A549 (cell line): ENCODE measurements around the gene ADD1.

ENCODE experiments used
- CHD4 ChIP-seq: fragments of 200-600 bp; sonication (generic); IDR thresholded peaks from 2 replicates; pipeline ENCODE4 v1.6.1; 2016; ENCODE audit warnings: antibody characterized with exemption, mild to moderate bottlenecking, borderline replicate concordance
- EP300 ChIP-seq, 2 experiments: fragments of >200 bp; sonication (Bioruptor Twin); formaldehyde crosslinking; IDR thresholded peaks; 2 replicates in 1 of 2; 3 replicates in 1 of 2; pipeline ENCODE4 v1.6.1; 2016 to 2017
- FOSL2 ChIP-seq, 2 experiments: fragments of 450-650 bp in 1 of 2; fragments of >200 bp in 1 of 2; sonication (Bioruptor Twin) in 1 of 2; formaldehyde crosslinking; IDR thresholded peaks; 2 replicates each; pipeline versions ENCODE4 v1.5.0 to v1.6.1; 2016 to 2020; ENCODE audit warnings: mild to moderate bottlenecking in 1 of 2, moderate library complexity in 1 of 2
- JUN ChIP-seq, 2 experiments: fragments of >200 bp; sonication (Bioruptor Twin); formaldehyde crosslinking; IDR thresholded peaks; 2 replicates in 1 of 2; 3 replicates in 1 of 2; pipeline ENCODE4 v1.6.1; 2016 to 2017
- MAFK ChIP-seq: fragments of 450-650 bp; IDR thresholded peaks from 2 replicates; pipeline ENCODE4 v1.6.1; 2014; ENCODE audit not compliant: partially characterized antibody
- MAZ ChIP-seq: fragments of 150-350 bp; IDR thresholded peaks from 2 replicates; pipeline ENCODE4 v1.6.1; 2014; ENCODE audit warnings: antibody characterized with exemption, low read depth, low read length, borderline replicate concordance
- MYC ChIP-seq: IDR thresholded peaks from 2 replicates; pipeline ENCODE4 v1.6.1; 2012; ENCODE audit warnings: mild to moderate bottlenecking, inconsistent platforms, low read length, improper control_type of control experiment, borderline replicate concordance
- POLR2A ChIP-seq: IDR thresholded peaks from 2 replicates; pipeline ENCODE4 v1.6.1; 2012; ENCODE audit warnings: mild to moderate bottlenecking, low read length
- RCOR1 ChIP-seq: fragments of 150-350 bp; IDR thresholded peaks from 2 replicates; pipeline ENCODE4 v1.6.1; 2014; ENCODE audit warnings: antibody characterized with exemption, low read length, low read depth
- TF ChIP-seq, protein P1 (sequence below): fragments of >200 bp; sonication (Bioruptor Twin); formaldehyde crosslinking; IDR thresholded peaks from 3 replicates; pipeline ENCODE4 v1.5.1; 2016
- TF ChIP-seq, protein P2 (sequence below): fragments of 150-350 bp; IDR thresholded peaks from 2 replicates; pipeline ENCODE4 v1.6.1; 2014; ENCODE audit warnings: low read depth, mild to moderate bottlenecking, low read length
- TF ChIP-seq, protein P3 (sequence below): fragments of 450-650 bp; IDR thresholded peaks from 2 replicates; pipeline ENCODE4 v1.6.1; 2014; ENCODE audit warnings: antibody characterized with exemption

- TF ChIP-seq, protein P1, sequence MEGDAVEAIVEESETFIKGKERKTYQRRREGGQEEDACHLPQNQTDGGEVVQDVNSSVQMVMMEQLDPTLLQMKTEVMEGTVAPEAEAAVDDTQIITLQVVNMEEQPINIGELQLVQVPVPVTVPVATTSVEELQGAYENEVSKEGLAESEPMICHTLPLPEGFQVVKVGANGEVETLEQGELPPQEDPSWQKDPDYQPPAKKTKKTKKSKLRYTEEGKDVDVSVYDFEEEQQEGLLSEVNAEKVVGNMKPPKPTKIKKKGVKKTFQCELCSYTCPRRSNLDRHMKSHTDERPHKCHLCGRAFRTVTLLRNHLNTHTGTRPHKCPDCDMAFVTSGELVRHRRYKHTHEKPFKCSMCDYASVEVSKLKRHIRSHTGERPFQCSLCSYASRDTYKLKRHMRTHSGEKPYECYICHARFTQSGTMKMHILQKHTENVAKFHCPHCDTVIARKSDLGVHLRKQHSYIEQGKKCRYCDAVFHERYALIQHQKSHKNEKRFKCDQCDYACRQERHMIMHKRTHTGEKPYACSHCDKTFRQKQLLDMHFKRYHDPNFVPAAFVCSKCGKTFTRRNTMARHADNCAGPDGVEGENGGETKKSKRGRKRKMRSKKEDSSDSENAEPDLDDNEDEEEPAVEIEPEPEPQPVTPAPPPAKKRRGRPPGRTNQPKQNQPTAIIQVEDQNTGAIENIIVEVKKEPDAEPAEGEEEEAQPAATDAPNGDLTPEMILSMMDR = no peak
- TF ChIP-seq MAFK = no peak
- no peak for TF ChIP-seq FOSL2 (IDR thresholded peaks at IDR 0.05)
- no peak for TF ChIP-seq FOSL2 (CRISPR knock-in tag; IDR thresholded peaks at IDR 0.05)
- TF ChIP-seq JUN (IDR thresholded peaks at IDR 0.05) = no peak
- TF ChIP-seq MAZ = no peak
- TF ChIP-seq RCOR1 = no peak
- TF ChIP-seq POLR2A = no peak
- TF ChIP-seq, protein P2, sequence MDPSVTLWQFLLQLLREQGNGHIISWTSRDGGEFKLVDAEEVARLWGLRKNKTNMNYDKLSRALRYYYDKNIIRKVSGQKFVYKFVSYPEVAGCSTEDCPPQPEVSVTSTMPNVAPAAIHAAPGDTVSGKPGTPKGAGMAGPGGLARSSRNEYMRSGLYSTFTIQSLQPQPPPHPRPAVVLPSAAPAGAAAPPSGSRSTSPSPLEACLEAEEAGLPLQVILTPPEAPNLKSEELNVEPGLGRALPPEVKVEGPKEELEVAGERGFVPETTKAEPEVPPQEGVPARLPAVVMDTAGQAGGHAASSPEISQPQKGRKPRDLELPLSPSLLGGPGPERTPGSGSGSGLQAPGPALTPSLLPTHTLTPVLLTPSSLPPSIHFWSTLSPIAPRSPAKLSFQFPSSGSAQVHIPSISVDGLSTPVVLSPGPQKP = no peak
- TF ChIP-seq MYC = no peak
- no peak for TF ChIP-seq CHD4
- no peak for TF ChIP-seq EP300 (IDR thresholded peaks at IDR 0.05)
- TF ChIP-seq, protein P3, sequence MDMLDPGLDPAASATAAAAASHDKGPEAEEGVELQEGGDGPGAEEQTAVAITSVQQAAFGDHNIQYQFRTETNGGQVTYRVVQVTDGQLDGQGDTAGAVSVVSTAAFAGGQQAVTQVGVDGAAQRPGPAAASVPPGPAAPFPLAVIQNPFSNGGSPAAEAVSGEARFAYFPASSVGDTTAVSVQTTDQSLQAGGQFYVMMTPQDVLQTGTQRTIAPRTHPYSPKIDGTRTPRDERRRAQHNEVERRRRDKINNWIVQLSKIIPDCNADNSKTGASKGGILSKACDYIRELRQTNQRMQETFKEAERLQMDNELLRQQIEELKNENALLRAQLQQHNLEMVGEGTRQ = no peak
Measured at GRCh38 chr4:2950221-2950989, 106.8 kb downstream of the ADD1 start.
